Measurements from ENCODE around the gene DTD1.

- TF ChIP-seq GATA3 (IDR thresholded peaks at IDR 0.05; ENCODE audit: low read depth, low read length) = no peak
- TF ChIP-seq GATA2 (IDR thresholded peaks at IDR 0.05; ENCODE audit: low read depth, low read length) = no peak
Measured at GRCh38 chr20:18705490-18705889, 117.6 kb downstream of the DTD1 start.
